Smooth muscle cell (in vitro differentiated cells): ENCODE data around the gene CDH9. TPM values are rescaled to one million over a fixed set of nuclear protein-coding genes. Genes with fewer than 3 reads are reported as not detected.
A peak's percentile ranks its signal among the peaks of the same experiment; 100 is the strongest.

Source experiments
- DNase-seq: peaks from one replicate; lab custom pipeline; 2025; ENCODE audit not compliant: unreplicated experiment; lab: John Stamatoyannopoulos, UW
- H2AFZ ChIP-seq: fragments of 200-600 bp; sonication (generic); 2 replicates; pipeline ENCODE4 v1.6.0; 2016; ENCODE audit warnings: antibody characterized with exemption, low read depth, mild to moderate bottlenecking
- H3F3A ChIP-seq: fragments of 200-600 bp; sonication (generic); 2 replicates; pipeline ENCODE4 v1.6.0; 2017; ENCODE audit warnings: antibody characterized with exemption, low read depth
- H3K27ac ChIP-seq: fragments of 200-600 bp; sonication (generic); 2 replicates; pipeline ENCODE4 v1.5.1; 2016; ENCODE audit warnings: low read depth, mild to moderate bottlenecking
- H3K27me3 ChIP-seq: fragments of 200-600 bp; sonication (generic); 2 replicates; pipeline ENCODE4 v1.6.1; 2016; ENCODE audit warnings: low read depth, mild to moderate bottlenecking
- H3K36me3 ChIP-seq: fragments of 200-600 bp; sonication (generic); 2 replicates; pipeline ENCODE4 v1.5.1; 2016; ENCODE audit warnings: low read depth
- H3K4me1 ChIP-seq: fragments of 200-600 bp; sonication (generic); 2 replicates; pipeline ENCODE4 v1.5.1; 2016; ENCODE audit warnings: low read depth
- H3K4me2 ChIP-seq: fragments of 200-600 bp; sonication (generic); 2 replicates; pipeline ENCODE4 v1.6.0; 2016; ENCODE audit warnings: mild to moderate bottlenecking
- H3K4me3 ChIP-seq: fragments of 200-600 bp; sonication (generic); 2 replicates; pipeline ENCODE4 v1.5.1; 2016; ENCODE audit warnings: mild to moderate bottlenecking
- H3K79me2 ChIP-seq: fragments of 200-600 bp; sonication (generic); 2 replicates; pipeline ENCODE4 v1.6.0; 2016; ENCODE audit warnings: low read depth, mild to moderate bottlenecking
- H3K9ac ChIP-seq: fragments of 200-600 bp; sonication (generic); 2 replicates; pipeline ENCODE4 v1.6.0; 2016; ENCODE audit warnings: low read depth
- H3K9me3 ChIP-seq: fragments of 200-600 bp; sonication (generic); replicated peaks from 2 replicates; pipeline ENCODE4 v1.5.1; 2016; ENCODE audit warnings: low read depth
- H4K20me1 ChIP-seq: fragments of 200-600 bp; sonication (generic); 2 replicates; pipeline ENCODE4 v1.6.0; 2016; ENCODE audit warnings: low read depth
- CTCF ChIP-seq: fragments of 200-600 bp; sonication (generic); IDR thresholded peaks from 2 replicates; pipeline ENCODE4 v1.5.1; 2017; ENCODE audit warnings: borderline replicate concordance, mild to moderate bottlenecking, antibody characterized with exemption; ENCODE audit not compliant: insufficient read depth, poor library complexity, severe bottlenecking
- WGBS: methylation state at CpG from one replicate; pipeline ENCODE4 v1.1.7; 2016; ENCODE audit warnings: low lambda C conversion rate; 5-methylcytosine and 5-hydroxymethylcytosine counted together
- polyA plus RNA-seq: library from polyadenylated mRNA; unstranded; fragments of >200 nt; fragmentation: Nextera tagmentation; extraction: Ambion mirVana; gene quantifications from 2 replicates; pipeline ENCODE4 v1.2.1, GENCODE V29; 2016
- total RNA-seq: library from RNA; depleted of rRNA; stranded (reverse); fragments of >200 nt; gene quantifications from 2 replicates; pipeline ENCODE4 v1.2.3, GENCODE V29; 2014

CDH9 gene
- total and polyA plus RNA-seq, 2 experiments from 2014 or later = not detected

GRCh38 chr5:27015758-27016157 is 22.6 kb downstream of the CDH9 start:
- Histone ChIP-seq H3K27ac (no peak overlapping the region), H3K4me3 (no peak overlapping the region), H3F3A (no peaks in the 10 kb centered on the region), H3K4me2 (no peak overlapping the region), H3K9ac (no peak overlapping the region), H4K20me1 (no peaks in the 10 kb centered on the region), H3K27me3 (no peaks in the 10 kb centered on the region), H3K4me1 (no peaks in the 10 kb centered on the region), H3K79me2 (no peaks in the 10 kb centered on the region), H3K9me3 (no peaks in the 10 kb centered on the region), H3K36me3 (no peaks in the 10 kb centered on the region), H2AFZ (no peak overlapping the region)
- DNase-seq = no peak
- TF ChIP-seq CTCF = no peak

GRCh38 chr5:27011274-27011673 is 27.1 kb downstream of the CDH9 start:
- Histone ChIP-seq H3K4me1 (no peaks in the 10 kb centered on the region), H3K4me3 (no peak overlapping the region), H3K79me2 (no peaks in the 10 kb centered on the region), H2AFZ (no peak overlapping the region), H3K9me3 (no peaks in the 10 kb centered on the region), H3K9ac (no peak overlapping the region), H3K36me3 (no peaks in the 10 kb centered on the region), H3K27ac (no peak overlapping the region), H3F3A (no peaks in the 10 kb centered on the region), H4K20me1 (no peaks in the 10 kb centered on the region), H3K27me3 (no peaks in the 10 kb centered on the region), H3K4me2 (peak overlapping the region; percentile 54)
- 85% methylated on average over 4 of the region's 4 CpGs for whole genome bisulfite sequencing
- no peak for TF ChIP-seq CTCF
- no peak for DNase-seq

- no peak overlapping the region for H3K4me3 ChIP-seq
- H3K4me2 ChIP-seq = peak overlapping the region; percentile 54
- 91% methylated on average over 1 of the region's 1 CpG for WGBS
- H2AFZ ChIP-seq = peak overlapping the region; percentile 8
- no peak overlapping the region for H3K9ac ChIP-seq
- no peaks in the 10 kb centered on the region for H3K79me2 ChIP-seq
- DNase-seq = no peak
- no peaks in the 10 kb centered on the region for H3K9me3 ChIP-seq
- TF ChIP-seq CTCF = no peak
- no peaks in the 10 kb centered on the region for H3K36me3 ChIP-seq
- H4K20me1 ChIP-seq = no peaks in the 10 kb centered on the region
- H3K27ac ChIP-seq = no peak overlapping the region
- H3K4me1 ChIP-seq = no peaks in the 10 kb centered on the region
- H3K27me3 ChIP-seq = no peaks in the 10 kb centered on the region
- no peaks in the 10 kb centered on the region for H3F3A ChIP-seq
These were observed 27.7 kb downstream of the CDH9 start for GRCh38 chr5:27010646-27011045.

GRCh38 chr5:27009540-27009915 is 28.9 kb downstream of the CDH9 start:
- Histone ChIP-seq H3K27ac (no peak overlapping the region), H3K4me3 (no peak overlapping the region), H3K4me2 (no peak overlapping the region), H3F3A (no peaks in the 10 kb centered on the region), H3K36me3 (no peaks in the 10 kb centered on the region), H2AFZ (peak overlapping the region; percentile 74), H4K20me1 (no peaks in the 10 kb centered on the region), H3K9me3 (no peaks in the 10 kb centered on the region), H3K9ac (no peak overlapping the region), H3K4me1 (no peaks in the 10 kb centered on the region), H3K27me3 (no peaks in the 10 kb centered on the region), H3K79me2 (no peaks in the 10 kb centered on the region)
- TF ChIP-seq CTCF = no peak
- WGBS = 18% methylated on average over 1 of the region's 1 CpG
- no peak for DNase-seq
